SU-DHL-6 (cell line): ENCODE measurements around the gene MTA2.

Experiments
- CTCF ChIP-seq: fragments of 200-600 bp; sonication (generic); IDR thresholded peaks from one replicate; pipeline ENCODE4 v1.5.1; 2017; ENCODE audit warnings: antibody characterized with exemption, mild to moderate bottlenecking, low read length, moderate library complexity; ENCODE audit not compliant: insufficient read depth, poor library complexity, severe bottlenecking
- EZH2phosphoT487 ChIP-seq: fragments of 200-600 bp; sonication (generic), shearing (Covaris generic); conservative IDR thresholded peaks from 2 replicates; pipeline ENCODE4 v1.6.1; 2018; ENCODE audit warnings: mild to moderate bottlenecking, antibody characterized with exemption, low read length, moderate library complexity, mixed read lengths

GRCh38 chr11:62610814-62611704, 9.4 kb upstream of the MTA2 start:
- TF ChIP-seq CTCF, result no peak
- TF ChIP-seq EZH2phosphoT487, result no peak
